Lower leg skin (tissue), 3 donors: Measurements from ENCODE around the gene INPP5B.

Experiments used
- POLR2A ChIP-seq, 2 donors: fragments of 450-650 bp; IDR thresholded peaks; one replicate each; pipeline ENCODE4 v1.6.1; 2016 to 2017; ENCODE audit warnings: antibody characterized with exemption in 2 of 2, mild to moderate bottlenecking in 1 of 2, moderate library complexity in 1 of 2
- TF ChIP-seq, protein P1 (sequence below), 3 donors: fragments of 450-650 bp; IDR thresholded peaks; one replicate each; pipeline ENCODE4 v1.5.1; 2016; ENCODE audit warnings: antibody characterized with exemption in 3 of 3, mild to moderate bottlenecking in 3 of 3, moderate library complexity in 2 of 3

DNA sequence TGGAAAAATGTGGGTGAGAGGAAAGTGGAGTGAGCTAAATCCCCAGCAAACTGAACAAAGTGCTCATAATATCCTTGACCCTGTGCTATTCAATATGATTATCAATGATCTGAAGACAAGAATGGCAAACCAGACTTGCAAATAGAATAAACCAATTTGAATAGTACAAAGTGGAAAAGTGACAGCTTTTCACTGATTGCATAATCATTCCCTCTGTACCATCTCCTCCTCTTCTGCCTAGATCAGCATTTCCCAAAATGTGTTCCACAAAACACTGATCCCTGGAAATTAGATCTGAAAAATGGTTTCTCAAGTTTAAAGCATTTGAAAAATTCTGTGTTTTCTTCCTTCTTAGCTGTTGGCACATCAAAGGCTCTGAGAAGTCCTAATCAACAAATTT is 95.6 kb downstream of the INPP5B start:
- no peak for TF ChIP-seq POLR2A (IDR thresholded peaks at IDR 0.05)
- TF ChIP-seq, protein P1, sequence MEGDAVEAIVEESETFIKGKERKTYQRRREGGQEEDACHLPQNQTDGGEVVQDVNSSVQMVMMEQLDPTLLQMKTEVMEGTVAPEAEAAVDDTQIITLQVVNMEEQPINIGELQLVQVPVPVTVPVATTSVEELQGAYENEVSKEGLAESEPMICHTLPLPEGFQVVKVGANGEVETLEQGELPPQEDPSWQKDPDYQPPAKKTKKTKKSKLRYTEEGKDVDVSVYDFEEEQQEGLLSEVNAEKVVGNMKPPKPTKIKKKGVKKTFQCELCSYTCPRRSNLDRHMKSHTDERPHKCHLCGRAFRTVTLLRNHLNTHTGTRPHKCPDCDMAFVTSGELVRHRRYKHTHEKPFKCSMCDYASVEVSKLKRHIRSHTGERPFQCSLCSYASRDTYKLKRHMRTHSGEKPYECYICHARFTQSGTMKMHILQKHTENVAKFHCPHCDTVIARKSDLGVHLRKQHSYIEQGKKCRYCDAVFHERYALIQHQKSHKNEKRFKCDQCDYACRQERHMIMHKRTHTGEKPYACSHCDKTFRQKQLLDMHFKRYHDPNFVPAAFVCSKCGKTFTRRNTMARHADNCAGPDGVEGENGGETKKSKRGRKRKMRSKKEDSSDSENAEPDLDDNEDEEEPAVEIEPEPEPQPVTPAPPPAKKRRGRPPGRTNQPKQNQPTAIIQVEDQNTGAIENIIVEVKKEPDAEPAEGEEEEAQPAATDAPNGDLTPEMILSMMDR (IDR thresholded peaks at IDR 0.05): no peak
